Endothelial cell of umbilical vein (primary cell): Measurements from ENCODE around the gene EEF1AKMT1. TPM values are rescaled to one million over a fixed set of nuclear protein-coding genes. Genes with fewer than 3 reads are reported as not detected.
A peak's percentile ranks its signal among the peaks of the same experiment; 100 is the strongest.

Source experiments
- BruUV-seq: library from RNA; stranded (reverse); fragments of 400-500 nt; replicated peaks from 2 replicates; lab custom pipeline; 2021; lab: Mats Ljungman, UMichigan
- CTCF ChIA-PET: fragments of 300-600, 350-600 bp; sonication (Branson Sonifier 250); formaldehyde crosslinking; loops from one replicate; lab custom pipeline; 2021; ENCODE audit warnings: antibody characterized with exemption, inconsistent platforms; lab: Charles Lee
- POLR2A ChIA-PET: fragments of 300-600, 350-600 bp; sonication (Branson Sonifier 250); formaldehyde crosslinking; loops from one replicate; lab custom pipeline; 2021; ENCODE audit warnings: antibody characterized with exemption, inconsistent platforms; lab: Charles Lee
- DNase-seq: peaks from one replicate; pipeline ENCODE4 v3.0.0-alpha.2; 2011; ENCODE audit warnings: low read depth, low spot score
- FAIRE-seq: peaks from 2 replicates; lab custom pipeline; 2011; peaks lifted over from hg19 to GRCh38; lab: Jason Lieb, UNC
- H2AFZ ChIP-seq: 2 replicates; pipeline ENCODE4 v1.6.0; 2012; ENCODE audit warnings: low read depth, low read length, control low read depth, inconsistent platforms
- H3K27ac ChIP-seq: 2 replicates; pipeline ENCODE4 v1.5.1; 2011; ENCODE audit warnings: low read depth, mild to moderate bottlenecking, control low read depth, low read length, moderate library complexity; ENCODE audit not compliant: insufficient read depth
- H3K27me3 ChIP-seq, 2 experiments: 2 replicates each; pipeline versions ENCODE4 v1.6.0 to v1.6.1; 2011; ENCODE audit warnings: low read length in 2 of 2, mixed read lengths in 1 of 2; ENCODE audit not compliant: control insufficient read depth in 2 of 2, insufficient read depth in 2 of 2
- H3K36me3 ChIP-seq, 2 experiments: 2 replicates in 1 of 2; 3 replicates in 1 of 2; pipeline ENCODE4 v1.5.1; 2011; ENCODE audit warnings: low read length in 2 of 2, mild to moderate bottlenecking in 1 of 2, moderate library complexity in 1 of 2; ENCODE audit not compliant: control insufficient read depth in 2 of 2, insufficient read depth in 2 of 2; ENCODE audit errors: extremely low read depth in 1 of 2
- H3K4me1 ChIP-seq: 3 replicates; pipeline ENCODE4 v1.5.1; 2011; ENCODE audit warnings: mild to moderate bottlenecking, low read length; ENCODE audit not compliant: control insufficient read depth, insufficient read depth; ENCODE audit errors: extremely low read depth
- H3K4me2 ChIP-seq: 2 replicates; pipeline ENCODE4 v1.6.1; 2011; ENCODE audit warnings: low read length, control low read depth, mixed read lengths; ENCODE audit not compliant: insufficient read depth
- H3K4me3 ChIP-seq, 3 experiments: fragments of 200-600 bp in 1 of 3; sonication (generic), shearing (Covaris generic) in 1 of 3; replicated peaks in 1 of 3; 2 replicates each; pipeline ENCODE4 v1.5.1; 2011 to 2016; ENCODE audit warnings: control low read depth in 3 of 3, low read length in 3 of 3, mild to moderate bottlenecking in 2 of 3, inconsistent platforms in 1 of 3, low read depth in 1 of 3, moderate library complexity in 1 of 3; ENCODE audit not compliant: insufficient read depth in 1 of 3
- H3K79me2 ChIP-seq: 2 replicates; pipeline ENCODE4 v1.6.0; 2012; ENCODE audit warnings: low read length, inconsistent platforms; ENCODE audit not compliant: control insufficient read depth, insufficient read depth
- H3K9ac ChIP-seq: replicated peaks from 2 replicates; pipeline ENCODE3; 2011; ENCODE audit warnings: low read length, control low read depth; ENCODE audit not compliant: insufficient read depth; ENCODE audit errors: extremely low read depth
- H3K9me1 ChIP-seq: replicated peaks from 3 replicates; pipeline ENCODE4 v1.6.0; 2011; ENCODE audit warnings: mild to moderate bottlenecking, low read length; ENCODE audit not compliant: control insufficient read depth, insufficient read depth; ENCODE audit errors: extremely low read depth
- H3K9me3 ChIP-seq: replicated peaks from 2 replicates; pipeline ENCODE4 v1.5.1; 2012; ENCODE audit warnings: low read length, inconsistent platforms; ENCODE audit not compliant: control insufficient read depth, insufficient read depth
- H4K20me1 ChIP-seq: replicated peaks from 2 replicates; pipeline ENCODE3; 2011; ENCODE audit warnings: mild to moderate bottlenecking, low read length; ENCODE audit not compliant: control insufficient read depth, insufficient read depth; ENCODE audit errors: extremely low read depth
- EZH2 ChIP-seq: IDR thresholded peaks from 2 replicates; pipeline ENCODE4 v1.6.1; 2012; ENCODE audit warnings: borderline replicate concordance, low read depth, mild to moderate bottlenecking, moderate library complexity, low read length, inconsistent platforms; ENCODE audit not compliant: severe bottlenecking
- FOS ChIP-seq: IDR thresholded peaks from 2 replicates; pipeline ENCODE4 v1.6.1; 2011; ENCODE audit warnings: mild to moderate bottlenecking, low read length, moderate library complexity, borderline replicate concordance; ENCODE audit not compliant: insufficient read depth
- GATA2 ChIP-seq: IDR thresholded peaks from 2 replicates; pipeline ENCODE4 v1.7.0; 2011; ENCODE audit warnings: low read depth, mild to moderate bottlenecking, moderate library complexity, mixed read lengths, low read length; ENCODE audit not compliant: insufficient read length, insufficient read depth
- JUN ChIP-seq: IDR thresholded peaks from 2 replicates; pipeline ENCODE4 v1.6.1; 2011; ENCODE audit warnings: borderline replicate concordance, low read depth; ENCODE audit not compliant: insufficient read length, insufficient read depth
- MYC ChIP-seq: IDR thresholded peaks from one replicate; pipeline ENCODE4 v1.6.1; 2011; ENCODE audit warnings: mild to moderate bottlenecking, low read depth, low read length
- POLR2A ChIP-seq: IDR thresholded peaks from 2 replicates; pipeline ENCODE4 v1.6.1; 2012; ENCODE audit warnings: low read depth, mild to moderate bottlenecking, control low read depth, low read length
- POLR2AphosphoS5 ChIP-seq: IDR thresholded peaks from 2 replicates; pipeline ENCODE4 v1.6.1; 2012; ENCODE audit warnings: low read depth, mild to moderate bottlenecking, control low read depth, low read length, moderate library complexity; ENCODE audit not compliant: insufficient read depth
- dilution Hi-C: fragments of 300-500 bp; cut with MboI; formaldehyde crosslinking; loops from one replicate; pipeline ENCODE4 v1.15.0; 2019; ENCODE audit warnings: low sequenced_read_pairs; ENCODE audit not compliant: extremely low pct_ligation_motif_present
- intact Hi-C: fragments of 100-400 bp; cut with micrococcal nuclease; formaldehyde crosslinking; loops from one replicate; pipeline ENCODE4 v1.10.0; 2022
- polyA plus RNA-seq, 4 experiments: library from polyadenylated mRNA; depleted of rRNA in 3 of 4; stranded (reverse) in 3 of 4; unstranded in 1 of 4; fragments of >200 nt; gene quantifications; 2 replicates each; pipeline versions ENCODE4 v1.2.1 to v1.2.3, GENCODE V29; 2011 to 2012; ENCODE audit warnings: missing spikeins in 1 of 4
- total RNA-seq: library from RNA; stranded (reverse); gene quantifications from 2 replicates; pipeline ENCODE4 v1.2.3, GENCODE V29; 2021
- TF ChIP-seq, protein P1 (sequence below), 2 donors: IDR thresholded peaks; 1 replicate in 1 of 2; 2 replicates in 1 of 2; pipeline ENCODE4 v1.5.1; 2011; ENCODE audit warnings: low read length in 2 of 2, mild to moderate bottlenecking in 2 of 2, moderate library complexity in 2 of 2, control low read depth in 1 of 2, inconsistent platforms in 1 of 2, low read depth in 1 of 2; ENCODE audit not compliant: insufficient read depth in 1 of 2; ENCODE audit errors: extremely low read depth in 1 of 2
- TF ChIP-seq, protein P2 (sequence below): IDR thresholded peaks from 2 replicates; pipeline ENCODE4 v1.6.1; 2011; ENCODE audit not compliant: insufficient read depth, insufficient read length

EEF1AKMT1 gene
- total and polyA plus RNA-seq, 2 donors (not counting 3 experiments of a cell fraction or from before 2014, with no cell fraction given): 9.0 to 11.1 TPM

GRCh38 chr13:20812890-20813289, 39.1 kb upstream of the EEF1AKMT1 start:
- no peaks in the 10 kb centered on the region for H3K9me3 ChIP-seq
- FAIRE-seq (no peak), DNase-seq (peak; percentile 36)
- H3K4me1 ChIP-seq: peaks cover 44% of the 10 kb centered on the region
- intact Hi-C loops (no loop called here), dilution Hi-C loops (no loop called here)
- no peaks in the 10 kb centered on the region for H4K20me1 ChIP-seq
- no peaks in the 10 kb centered on the region for H3K27me3 ChIP-seq
- H3K79me2 ChIP-seq: peaks cover 8% of the 10 kb centered on the region
- peak; percentile 61 for TF ChIP-seq FOS
- TF ChIP-seq, protein P1, sequence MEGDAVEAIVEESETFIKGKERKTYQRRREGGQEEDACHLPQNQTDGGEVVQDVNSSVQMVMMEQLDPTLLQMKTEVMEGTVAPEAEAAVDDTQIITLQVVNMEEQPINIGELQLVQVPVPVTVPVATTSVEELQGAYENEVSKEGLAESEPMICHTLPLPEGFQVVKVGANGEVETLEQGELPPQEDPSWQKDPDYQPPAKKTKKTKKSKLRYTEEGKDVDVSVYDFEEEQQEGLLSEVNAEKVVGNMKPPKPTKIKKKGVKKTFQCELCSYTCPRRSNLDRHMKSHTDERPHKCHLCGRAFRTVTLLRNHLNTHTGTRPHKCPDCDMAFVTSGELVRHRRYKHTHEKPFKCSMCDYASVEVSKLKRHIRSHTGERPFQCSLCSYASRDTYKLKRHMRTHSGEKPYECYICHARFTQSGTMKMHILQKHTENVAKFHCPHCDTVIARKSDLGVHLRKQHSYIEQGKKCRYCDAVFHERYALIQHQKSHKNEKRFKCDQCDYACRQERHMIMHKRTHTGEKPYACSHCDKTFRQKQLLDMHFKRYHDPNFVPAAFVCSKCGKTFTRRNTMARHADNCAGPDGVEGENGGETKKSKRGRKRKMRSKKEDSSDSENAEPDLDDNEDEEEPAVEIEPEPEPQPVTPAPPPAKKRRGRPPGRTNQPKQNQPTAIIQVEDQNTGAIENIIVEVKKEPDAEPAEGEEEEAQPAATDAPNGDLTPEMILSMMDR (IDR thresholded peaks at IDR 0.05; ENCODE audit: extremely low read depth in 1 of 2, insufficient read depth in 1 of 2, low read depth in 1 of 2, low read length in 2 of 2): no peak
- H3K9ac ChIP-seq: no peak overlapping the region
- no peak overlapping the region for H3K4me3 ChIP-seq
- H2AFZ ChIP-seq: no peak overlapping the region
- H3K36me3 ChIP-seq: peaks cover 2 to 3% of the 10 kb centered on the region in 2 experiments
- H3K4me2 ChIP-seq: no peak overlapping the region
- no TSS peak for BruUV-seq
- peak overlapping the region; percentile 99 for H3K27ac ChIP-seq
- ChIA-PET POLR2A (no interaction called here), CTCF (no interaction called here)
- no peaks in the 10 kb centered on the region for H3K9me1 ChIP-seq

- H2AFZ ChIP-seq: no peak overlapping the region
- intact Hi-C loops: no loop called here
- peaks cover 6% of the 10 kb centered on the region for H3K79me2 ChIP-seq
- H3K4me2 ChIP-seq: no peak overlapping the region
- no peaks in the 10 kb centered on the region for H4K20me1 ChIP-seq
- no TSS peak for BruUV-seq
- H3K9ac ChIP-seq: no peak overlapping the region
- TF ChIP-seq FOS (no peak), EZH2 (no peak), POLR2A (no peak), POLR2AphosphoS5 (no peak), JUN (no peak), GATA2 (no peak), MYC (no peak)
- TF ChIP-seq, protein P1 (IDR thresholded peaks at IDR 0.05; ENCODE audit: extremely low read depth in 1 of 2, insufficient read depth in 1 of 2, low read depth in 1 of 2, low read length in 2 of 2): no peak
- TF ChIP-seq, protein P2, sequence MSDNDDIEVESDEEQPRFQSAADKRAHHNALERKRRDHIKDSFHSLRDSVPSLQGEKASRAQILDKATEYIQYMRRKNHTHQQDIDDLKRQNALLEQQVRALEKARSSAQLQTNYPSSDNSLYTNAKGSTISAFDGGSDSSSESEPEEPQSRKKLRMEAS: no peak
- no peak overlapping the region for H3K27ac ChIP-seq
- H3K9me3 ChIP-seq: no peaks in the 10 kb centered on the region
- H3K36me3 ChIP-seq: peaks cover 3 to 7% of the 10 kb centered on the region in 2 experiments
- CTCF ChIA-PET: interaction anchor here (0.8 to 1.5 kb wide), 2 partner anchors 14 to 114 kb away, joined by 3 to 4 read pairs; no protein-coding TSS in a partner anchor
- POLR2A ChIA-PET: no interaction called here
- dilution Hi-C loops: no loop called here
- H3K9me1 ChIP-seq: no peaks in the 10 kb centered on the region
- no peak for FAIRE-seq
- H3K4me3 ChIP-seq: no peak overlapping the region
- DNase-seq: no peak
- peaks cover 29% of the 10 kb centered on the region for H3K4me1 ChIP-seq
- no peaks in the 10 kb centered on the region for H3K27me3 ChIP-seq
These were observed 37.0 kb upstream of the EEF1AKMT1 start for GRCh38 chr13:20810808-20811207.
